Stimulated activated CD4-positive, alpha-beta T cell treated with anti-CD3 and anti-CD28 coated beads, Interleukin-2, amount 100 ng/mL, for 4 hours (primary cell): ENCODE data around the gene RAPGEF6.
A peak's percentile ranks its signal among the peaks of the same experiment; 100 is the strongest.
"Not testable (repeated sequence)": the region's sequence is repeated elsewhere in the genome, so short reads cannot be mapped to it uniquely, and the experiment has no call there.

Experiments used
- DNase-seq: peaks from one replicate; pipeline ENCODE4 v3.0.0-alpha.2; 2020; ENCODE audit warnings: low read depth

RAPGEF6 gene

GRCh38 chr5:131384616-131385214 is 250.3 kb downstream of the RAPGEF6 start:
- peak; percentile 58 for DNase-seq

GRCh38 chr5:131384173-131384572 is 250.9 kb downstream of the RAPGEF6 start:
- no peak for DNase-seq

GRCh38 chr5:131382407-131383395 is 252.3 kb downstream of the RAPGEF6 start:
- peak; percentile 44 for DNase-seq

- DNase-seq = no peak
Observed at GRCh38 chr5:131381777-131382176, 253.3 kb downstream of the RAPGEF6 start.

GRCh38 chr5:131381021-131381420 is 254.0 kb downstream of the RAPGEF6 start:
- DNase-seq = no peak

GRCh38 chr5:131380238-131380637 is 254.8 kb downstream of the RAPGEF6 start:
- DNase-seq = not testable (repeated sequence)

- DNase-seq = peak; percentile 71
Observed at GRCh38 chr5:131379723-131380122, 255.3 kb downstream of the RAPGEF6 start.

GRCh38 chr5:131378721-131379541 is 256.1 kb downstream of the RAPGEF6 start:
- DNase-seq = no peak

GRCh38 chr5:131377785-131378325 is 257.2 kb downstream of the RAPGEF6 start:
- DNase-seq = no peak

GRCh38 chr5:131377346-131377745 is 257.7 kb downstream of the RAPGEF6 start:
- DNase-seq = no peak

- no peak for DNase-seq
Observed at GRCh38 chr5:131375351-131375750, 259.7 kb downstream of the RAPGEF6 start.
